B cell (primary cell): ENCODE results near the gene LCN12. TPM values are rescaled to one million over a fixed set of nuclear protein-coding genes. Genes with fewer than 3 reads are reported as not detected.

Experiments used
- ATAC-seq: fragments of 200-7000 bp; cut with Tn5 transposase; one replicate; pipeline ENCODE4 v1.10.0; 2021; ENCODE audit warnings: low read depth, mild to moderate bottlenecking, moderate number of reproducible peaks, moderate library complexity
- CTCF ChIA-PET: fragments of 350-600 bp; sonication (Branson Sonifier 250); formaldehyde crosslinking; loops from one replicate; lab custom pipeline; 2021; ENCODE audit warnings: antibody characterized with exemption, inconsistent platforms; lab: Charles Lee
- POLR2A ChIA-PET: fragments of 350-600 bp; sonication (Branson Sonifier 250); formaldehyde crosslinking; loops from one replicate; lab custom pipeline; 2021; ENCODE audit warnings: antibody characterized with exemption; lab: Charles Lee
- DNase-seq: peaks from one replicate; pipeline ENCODE4 v3.0.0; 2013
- H2AFZ ChIP-seq: 2 replicates; pipeline ENCODE4 v1.6.1; 2012; ENCODE audit warnings: mild to moderate bottlenecking, low read depth, low read length; ENCODE audit not compliant: insufficient read depth, poor library complexity, severe bottlenecking
- H3K27ac ChIP-seq, 2 donors: 1 replicate in 1 of 2; 2 replicates in 1 of 2; pipeline ENCODE4 v1.5.1; 2012 to 2013; ENCODE audit warnings: low read length in 2 of 2, mild to moderate bottlenecking in 2 of 2, moderate library complexity in 1 of 2
- H3K27me3 ChIP-seq, 4 experiments: fragments of 200-600 bp in 1 of 4; sonication (generic) in 1 of 4; replicated peaks in 1 of 4; 1 replicate in 2 of 4; 2 replicates in 2 of 4; pipeline versions ENCODE4 v1.6.1 to v1.7.0; 2013 to 2016; ENCODE audit warnings: low read length in 3 of 4, mild to moderate bottlenecking in 2 of 4, mixed read lengths in 1 of 4, moderate library complexity in 1 of 4; ENCODE audit not compliant: insufficient read depth in 4 of 4, control insufficient read depth in 3 of 4; ENCODE audit errors: control extremely low read depth in 1 of 4
- H3K36me3 ChIP-seq, 2 experiments: replicated peaks in 1 of 2; 1 replicate in 1 of 2; 2 replicates in 1 of 2; pipeline versions ENCODE4 v1.6.1 to v1.7.1; 2013; ENCODE audit warnings: low read length in 1 of 2; ENCODE audit not compliant: insufficient read depth in 2 of 2, control insufficient read depth in 1 of 2; ENCODE audit errors: control extremely low read depth in 1 of 2, extremely low read depth in 1 of 2
- H3K4me1 ChIP-seq, 2 donors: fragments of 200-600 bp in 1 of 2; sonication (generic) in 1 of 2; 1 replicate in 1 of 2; 2 replicates in 1 of 2; pipeline versions ENCODE4 v1.5.1 to v1.6.1; 2013 to 2017; ENCODE audit warnings: low read length in 2 of 2; ENCODE audit not compliant: control insufficient read depth in 2 of 2, insufficient read depth in 2 of 2
- H3K4me2 ChIP-seq: replicated peaks from 2 replicates; pipeline ENCODE3; 2012; ENCODE audit warnings: mild to moderate bottlenecking, low read depth, low read length; ENCODE audit not compliant: poor library complexity, severe bottlenecking
- H3K4me3 ChIP-seq, 5 experiments: fragments of 200-600 bp in 1 of 5; sonication (generic) in 1 of 5; 1 replicate in 3 of 5; 2 replicates in 2 of 5; pipeline versions ENCODE4 v1.5.1 to v1.7.0; 2011 to 2016; ENCODE audit warnings: low read length in 4 of 5, mild to moderate bottlenecking in 4 of 5, low read depth in 2 of 5, control low read depth in 1 of 5, moderate library complexity in 1 of 5; ENCODE audit not compliant: insufficient read depth in 1 of 5; ENCODE audit errors: control extremely low read depth in 1 of 5, extremely low read depth in 1 of 5
- H3K79me2 ChIP-seq: fragments of 200-600 bp; sonication (generic); one replicate; pipeline ENCODE4 v1.6.0; 2016; ENCODE audit warnings: low read length; ENCODE audit not compliant: control insufficient read depth, insufficient read depth
- H3K9ac ChIP-seq: fragments of 200-600 bp; sonication (generic); 2 replicates; pipeline ENCODE4 v1.6.1; 2017; ENCODE audit warnings: mild to moderate bottlenecking, low read length, moderate library complexity
- H3K9me3 ChIP-seq, 3 donors: one replicate each; pipeline versions ENCODE4 v1.6.1 to v1.7.1; 2013; ENCODE audit warnings: low read length in 2 of 3; ENCODE audit not compliant: control insufficient read depth in 2 of 3, insufficient read depth in 1 of 3; ENCODE audit errors: control extremely low read depth in 1 of 3
- H4K20me1 ChIP-seq: 2 replicates; pipeline ENCODE4 v1.6.0; 2012; ENCODE audit warnings: mild to moderate bottlenecking, low read length; ENCODE audit not compliant: insufficient read depth, control insufficient read depth, poor library complexity, severe bottlenecking
- H3K27ac Mint-ChIP-seq: one replicate; pipeline ENCODE4 v1.8.0; 2021; ENCODE audit warnings: mixed read lengths
- H3K27me3 Mint-ChIP-seq: one replicate; pipeline ENCODE4 v1.8.0; 2021; ENCODE audit warnings: mixed read lengths
- H3K4me1 Mint-ChIP-seq: one replicate; pipeline ENCODE4 v1.8.0; 2021; ENCODE audit warnings: mixed read lengths
- H3K4me3 Mint-ChIP-seq: one replicate; pipeline ENCODE4 v1.8.0; 2021; ENCODE audit warnings: mixed read lengths
- H3K9me3 Mint-ChIP-seq: one replicate; pipeline ENCODE4 v1.8.0; 2022; ENCODE audit warnings: mixed read lengths; ENCODE audit not compliant: insufficient read depth
- EZH2 ChIP-seq: IDR thresholded peaks from 2 replicates; pipeline ENCODE4 v1.6.1; 2012; ENCODE audit warnings: borderline replicate concordance, low read depth, mild to moderate bottlenecking, moderate library complexity, low read length; ENCODE audit not compliant: insufficient read depth, poor library complexity, severe bottlenecking
- WGBS: methylation state at CpG from one replicate; pipeline ENCODE4 v1.1.5; 2013; ENCODE audit warnings: missing lambda C conversion rate; ENCODE audit not compliant: insufficient coverage; 5-methylcytosine and 5-hydroxymethylcytosine counted together
- intact Hi-C: fragments of 100-400 bp; cut with micrococcal nuclease; formaldehyde crosslinking; loops from one replicate; pipeline ENCODE4 v1.10.0; 2022
- polyA plus RNA-seq: library from polyadenylated mRNA; depleted of rRNA; stranded (reverse); fragments of >200 nt; gene quantifications from 2 replicates; pipeline ENCODE4 v1.2.3, GENCODE V29; 2012
- total RNA-seq, 2 donors: library from RNA; stranded (reverse); fragments of 120-200 nt in 1 of 2; gene quantifications; 1 replicate in 1 of 2; 2 replicates in 1 of 2; pipeline versions ENCODE4 v1.2.3 to v1.2.4, GENCODE V29; 2013 to 2022
- TF ChIP-seq, protein P1 (sequence below): fragments of 200-600 bp; IDR thresholded peaks from one replicate; pipeline ENCODE4 v1.8.0; 2022; ENCODE audit warnings: antibody characterized with exemption, mild to moderate bottlenecking

The LCN12 gene
- total and polyA plus RNA-seq, 2 donors (not counting 1 experiment from before 2014, with no cell fraction given) = 2.4 to 2.6 TPM

DNA sequence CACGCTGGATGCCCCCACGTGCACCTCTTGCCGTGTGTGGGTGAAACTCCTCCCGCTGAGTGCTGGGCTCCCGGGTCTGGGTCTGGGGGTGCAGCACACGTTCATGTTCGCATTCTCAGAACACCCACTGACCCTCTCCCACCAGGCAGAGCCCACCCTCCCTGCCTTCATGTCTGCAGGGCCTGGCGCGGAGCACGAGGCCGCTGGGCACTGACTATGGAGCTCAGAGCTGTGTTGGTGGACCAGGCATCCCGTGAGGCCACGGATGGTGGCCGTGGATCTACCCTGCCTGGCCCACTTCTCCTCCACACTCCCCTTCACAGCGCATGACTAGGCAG, 8.8 kb downstream of the LCN12 start:
- Histone ChIP-seq H4K20me1 (no peaks in the 10 kb centered on the region), H3K27me3 (peaks cover 0 to 4% (median under 1%) of the 10 kb centered on the region in 4 experiments), H3K27ac (no peak overlapping the region), H2AFZ (no peak overlapping the region), H3K9ac (no peak overlapping the region), H3K4me1 (peaks cover 2 to 4% of the 10 kb centered on the region in 2 donors), H3K9me3 (peaks cover 0 to 2% (median 0%) of the 10 kb centered on the region in 3 donors), H3K79me2 (no peaks in the 10 kb centered on the region), H3K36me3 (no peaks in the 10 kb centered on the region), H3K4me2 (no peak overlapping the region), H3K4me3 (no peak overlapping the region)
- TF ChIP-seq, protein P1, sequence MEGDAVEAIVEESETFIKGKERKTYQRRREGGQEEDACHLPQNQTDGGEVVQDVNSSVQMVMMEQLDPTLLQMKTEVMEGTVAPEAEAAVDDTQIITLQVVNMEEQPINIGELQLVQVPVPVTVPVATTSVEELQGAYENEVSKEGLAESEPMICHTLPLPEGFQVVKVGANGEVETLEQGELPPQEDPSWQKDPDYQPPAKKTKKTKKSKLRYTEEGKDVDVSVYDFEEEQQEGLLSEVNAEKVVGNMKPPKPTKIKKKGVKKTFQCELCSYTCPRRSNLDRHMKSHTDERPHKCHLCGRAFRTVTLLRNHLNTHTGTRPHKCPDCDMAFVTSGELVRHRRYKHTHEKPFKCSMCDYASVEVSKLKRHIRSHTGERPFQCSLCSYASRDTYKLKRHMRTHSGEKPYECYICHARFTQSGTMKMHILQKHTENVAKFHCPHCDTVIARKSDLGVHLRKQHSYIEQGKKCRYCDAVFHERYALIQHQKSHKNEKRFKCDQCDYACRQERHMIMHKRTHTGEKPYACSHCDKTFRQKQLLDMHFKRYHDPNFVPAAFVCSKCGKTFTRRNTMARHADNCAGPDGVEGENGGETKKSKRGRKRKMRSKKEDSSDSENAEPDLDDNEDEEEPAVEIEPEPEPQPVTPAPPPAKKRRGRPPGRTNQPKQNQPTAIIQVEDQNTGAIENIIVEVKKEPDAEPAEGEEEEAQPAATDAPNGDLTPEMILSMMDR = no peak
- TF ChIP-seq EZH2 = no peak
- 90% methylated on average over 15 of the region's 15 CpGs for WGBS
- no peak overlapping the region for H3K27ac Mint-ChIP-seq
- POLR2A ChIA-PET = no interaction called here
- ATAC-seq (no peak), DNase-seq (no peak)
- intact Hi-C loops = no loop called here
- CTCF ChIA-PET = no interaction called here
- peaks cover 5% of the 10 kb centered on the region for H3K4me1 Mint-ChIP-seq
- peaks cover 3% of the 10 kb centered on the region for H3K27me3 Mint-ChIP-seq
- no peak overlapping the region for H3K4me3 Mint-ChIP-seq
- no peaks in the 10 kb centered on the region for H3K9me3 Mint-ChIP-seq

DNA sequence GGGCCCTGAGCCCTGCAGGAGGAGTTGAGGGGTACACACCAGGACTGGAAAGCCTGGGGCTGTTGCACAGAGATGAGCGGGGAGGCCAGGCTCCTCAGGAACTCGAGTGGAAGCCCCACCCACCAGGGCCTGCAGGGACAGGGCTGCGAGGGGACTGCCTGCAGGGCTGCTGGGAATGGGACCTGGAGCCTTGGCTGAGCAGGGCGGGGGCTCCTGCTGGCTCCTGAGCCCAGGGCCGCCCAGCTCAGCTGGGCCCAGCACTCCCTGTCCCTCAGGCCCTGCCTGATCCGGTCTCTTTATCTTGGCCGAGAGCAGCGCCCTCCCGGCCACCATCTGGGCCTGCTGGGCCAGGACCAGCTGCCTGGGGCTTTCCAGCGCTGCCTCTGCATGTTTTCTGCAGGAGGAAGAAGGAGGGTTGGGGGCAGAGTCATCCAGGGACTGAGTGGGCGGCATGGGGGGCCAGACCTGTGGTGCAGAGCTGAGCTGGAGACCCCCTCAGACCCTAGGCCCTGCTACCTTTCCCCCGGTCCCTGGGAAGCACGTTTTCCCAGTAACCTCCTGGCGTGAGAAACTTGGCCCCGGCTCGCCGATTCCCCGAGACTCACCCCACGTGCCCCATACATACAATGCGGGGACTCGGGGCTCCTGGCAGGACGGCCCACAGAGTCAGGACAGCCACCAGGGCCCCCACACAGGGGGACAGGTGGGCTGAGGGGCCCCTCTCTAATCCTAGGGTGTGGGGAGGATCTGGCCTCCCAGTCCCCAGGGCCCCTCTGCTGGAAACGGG, 9.4 kb downstream of the LCN12 start:
- no peak overlapping the region for H3K9ac ChIP-seq
- ATAC-seq = no peak
- 81% methylated on average over 21 of the region's 23 CpGs for WGBS
- POLR2A ChIA-PET = no interaction called here
- H3K4me3 ChIP-seq = no peak overlapping the region
- H3K27me3 ChIP-seq = peaks cover 0 to 7% (median under 1%) of the 10 kb centered on the region in 4 experiments
- H3K36me3 ChIP-seq = no peaks in the 10 kb centered on the region
- H2AFZ ChIP-seq = no peak overlapping the region
- H3K9me3 ChIP-seq = peaks cover 0 to 2% (median 0%) of the 10 kb centered on the region in 3 donors
- no peak overlapping the region for H3K4me2 ChIP-seq
- no peak overlapping the region for H3K27ac ChIP-seq
- no peak for DNase-seq
- H4K20me1 ChIP-seq = no peaks in the 10 kb centered on the region
- no peak overlapping the region for H3K4me3 Mint-ChIP-seq
- H3K27ac Mint-ChIP-seq = no peak overlapping the region
- TF ChIP-seq, protein P1 = no peak
- TF ChIP-seq EZH2 = no peak
- no peaks in the 10 kb centered on the region for H3K79me2 ChIP-seq
- CTCF ChIA-PET = interaction anchor here (0.8 kb wide), 1 partner anchor 71 kb away, joined by 3 read pairs; the partner anchor contains the start of gene FUT7
- H3K9me3 Mint-ChIP-seq = no peaks in the 10 kb centered on the region
- H3K4me1 Mint-ChIP-seq = peaks cover 11% of the 10 kb centered on the region
- intact Hi-C loops = no loop called here
- peaks cover 5% of the 10 kb centered on the region for H3K27me3 Mint-ChIP-seq
- H3K4me1 ChIP-seq = peaks cover 5 to 10% of the 10 kb centered on the region in 2 donors
